22Rv1 (cell line): ENCODE results near the gene HADH.

ENCODE experiments used
- CTCF ChIP-seq: fragments of 450-650 bp; IDR thresholded peaks from 2 replicates; pipeline ENCODE4 v1.5.1; 2017; ENCODE audit warnings: mild to moderate bottlenecking
- ZFX ChIP-seq: fragments of 450-650 bp; IDR thresholded peaks from 2 replicates; pipeline ENCODE4 v1.6.1; 2017; ENCODE audit warnings: antibody characterized with exemption, borderline replicate concordance

DNA sequence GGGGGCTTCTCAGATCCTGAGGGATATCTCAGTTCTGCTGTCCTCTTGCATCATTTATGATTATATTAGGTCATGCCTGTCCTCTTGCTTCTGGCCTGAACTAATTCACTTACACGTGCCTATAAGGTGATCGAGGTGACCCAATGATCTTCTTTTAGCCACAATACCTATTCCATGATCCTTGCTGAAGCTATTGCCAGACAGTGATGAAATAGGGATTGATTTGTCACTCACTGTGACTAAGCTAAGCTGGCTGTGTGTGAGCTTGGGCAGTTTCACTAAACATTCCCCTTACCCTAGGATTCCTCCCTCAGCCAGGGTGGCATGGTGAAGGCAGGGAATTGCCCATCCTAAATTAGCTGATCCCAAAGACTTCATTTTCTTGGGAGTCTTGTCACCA lies 19.0 kb downstream of the HADH start:
- no peak for TF ChIP-seq CTCF
- no peak for TF ChIP-seq ZFX
